GDM1 (cell line): ENCODE measurements around the gene H3-3A.

Experiments used
- DNase-seq: peaks from one replicate; lab custom pipeline; 2025; lab: John Stamatoyannopoulos, UW

Gene H3-3A

GRCh38 chr1:226054519-226055327 lies 7.8 kb upstream of the H3-3A start:
- no peak for DNase-seq

- DNase-seq = no peak
These were observed 2.8 kb upstream of the H3-3A start for GRCh38 chr1:226059709-226060108.

- DNase-seq = no peak
These were observed 2.1 kb upstream of the H3-3A start for GRCh38 chr1:226060427-226060826.

DNA sequence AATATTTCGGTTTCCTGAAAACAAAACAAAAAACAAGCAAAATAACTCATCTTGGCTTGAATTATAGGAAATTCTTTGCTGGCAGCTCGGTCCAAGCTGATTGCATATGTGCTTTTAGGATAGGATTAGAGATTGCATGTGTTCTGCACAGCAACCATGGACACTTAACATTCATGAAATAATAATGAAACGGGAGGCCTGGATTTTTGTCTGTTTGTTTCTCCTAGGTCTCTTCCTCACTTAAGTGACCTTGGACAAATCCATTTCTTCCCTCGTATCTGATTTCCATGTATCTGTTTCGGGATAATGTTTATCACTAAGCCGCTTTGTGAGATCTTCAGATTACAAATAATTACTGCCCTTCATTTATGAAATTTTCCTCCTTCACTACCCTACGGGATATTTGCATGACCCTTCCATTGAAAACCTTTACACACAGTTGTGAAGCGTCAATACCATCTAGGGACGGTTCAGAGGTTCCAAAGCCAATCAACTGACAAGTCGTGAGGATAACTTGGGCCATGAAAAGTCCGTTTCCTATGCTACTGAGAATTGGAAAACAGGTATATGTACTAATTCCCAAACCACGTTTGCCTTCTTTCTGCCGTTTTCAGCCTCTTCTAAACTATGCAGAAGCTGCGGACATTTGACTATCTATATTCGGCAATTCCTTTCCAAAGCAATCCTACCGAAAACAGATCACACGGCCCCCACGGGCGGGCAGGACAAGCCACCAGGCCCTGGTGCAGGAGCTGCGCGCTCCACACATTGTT lies 1.3 kb upstream of the H3-3A start:
- no peak for DNase-seq

DNA sequence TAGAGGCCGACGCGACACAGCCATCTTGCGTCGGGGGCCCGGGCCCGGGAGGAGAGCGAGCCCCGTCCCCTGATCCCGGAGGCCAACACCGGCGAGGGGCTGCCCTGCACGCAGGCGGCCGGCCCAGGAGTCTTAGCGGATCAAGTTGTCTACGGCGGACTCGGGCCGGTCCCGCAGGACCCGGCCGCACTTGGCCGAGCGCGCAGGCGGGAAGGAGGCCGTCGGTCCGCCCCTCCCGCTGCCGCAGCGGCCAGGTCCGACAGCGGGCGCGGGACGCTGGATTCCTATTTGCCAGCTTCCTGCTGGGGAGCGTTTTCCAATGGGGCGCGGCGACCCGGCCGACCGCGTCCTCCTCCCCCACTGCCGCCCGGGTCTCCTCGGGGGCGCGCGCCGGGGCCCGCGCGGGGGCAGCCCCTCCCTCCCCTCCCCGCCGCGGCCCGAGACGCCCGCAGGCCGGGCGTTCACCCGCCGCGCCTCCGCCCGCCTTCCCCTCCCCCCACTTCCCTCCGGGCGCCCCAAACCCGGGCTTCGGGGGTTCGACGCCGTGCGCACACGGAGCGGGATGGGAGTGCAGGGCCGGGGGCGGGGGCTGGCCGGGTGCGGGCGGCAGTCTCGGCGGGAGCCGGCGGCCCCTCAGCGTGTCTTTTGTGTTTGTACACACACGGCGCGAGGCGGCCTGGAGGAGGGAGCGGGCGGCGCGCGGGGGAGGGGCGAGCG lies 517 bp upstream of the H3-3A start:
- DNase-seq = peak; percentile 86

- peak; percentile 32 for DNase-seq
These were observed 884 bp downstream of the H3-3A start for GRCh38 chr1:226063224-226063976.

- DNase-seq = no peak
These were observed 1.7 kb downstream of the H3-3A start for GRCh38 chr1:226063977-226064815.

- DNase-seq = peak; percentile 43
These were observed 2.3 kb downstream of the H3-3A start for GRCh38 chr1:226064816-226065248.

- DNase-seq = no peak
These were observed 4.0 kb downstream of the H3-3A start for GRCh38 chr1:226066415-226067078.

DNA sequence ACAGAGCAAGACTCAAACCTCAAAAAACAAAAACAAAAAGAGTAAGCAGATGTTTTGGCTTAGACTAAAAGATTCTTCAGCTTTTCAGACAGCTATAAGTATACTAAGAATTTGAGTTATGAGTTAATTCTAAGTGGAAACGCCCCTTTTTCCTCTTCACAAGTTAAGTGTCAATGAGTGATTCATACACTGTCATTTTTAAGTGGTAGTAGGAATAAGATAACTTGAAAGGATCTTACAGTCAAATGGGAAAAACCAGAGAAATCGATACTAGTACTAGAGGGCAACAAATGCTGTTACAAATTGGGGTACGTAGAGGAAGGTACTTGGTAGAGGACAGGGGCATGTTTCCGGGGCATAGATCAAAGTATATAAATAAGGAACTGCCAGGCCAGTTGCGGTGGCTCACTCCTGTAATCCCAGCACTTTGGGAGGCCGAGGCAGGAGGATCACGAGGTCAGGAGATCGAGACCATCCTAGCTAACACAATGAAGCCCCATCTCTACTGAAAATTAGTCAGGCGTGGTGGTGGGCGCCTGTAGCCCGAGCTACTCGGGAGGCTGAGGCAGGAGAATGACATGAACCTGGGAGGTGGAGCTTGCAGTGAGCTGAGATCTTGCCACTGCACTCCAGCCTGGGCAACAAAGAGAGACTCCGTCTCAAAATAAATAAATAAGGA lies 7.4 kb downstream of the H3-3A start:
- no peak for DNase-seq

- no peak for DNase-seq
These were observed 9.8 kb downstream of the H3-3A start for GRCh38 chr1:226072347-226072746.

- DNase-seq = no peak
These were observed 10.9 kb downstream of the H3-3A start for GRCh38 chr1:226073184-226073950.

GRCh38 chr1:226074046-226074445 lies 11.5 kb downstream of the H3-3A start:
- DNase-seq = no peak

GRCh38 chr1:226076378-226076777 lies 13.9 kb downstream of the H3-3A start:
- DNase-seq = no peak

DNA sequence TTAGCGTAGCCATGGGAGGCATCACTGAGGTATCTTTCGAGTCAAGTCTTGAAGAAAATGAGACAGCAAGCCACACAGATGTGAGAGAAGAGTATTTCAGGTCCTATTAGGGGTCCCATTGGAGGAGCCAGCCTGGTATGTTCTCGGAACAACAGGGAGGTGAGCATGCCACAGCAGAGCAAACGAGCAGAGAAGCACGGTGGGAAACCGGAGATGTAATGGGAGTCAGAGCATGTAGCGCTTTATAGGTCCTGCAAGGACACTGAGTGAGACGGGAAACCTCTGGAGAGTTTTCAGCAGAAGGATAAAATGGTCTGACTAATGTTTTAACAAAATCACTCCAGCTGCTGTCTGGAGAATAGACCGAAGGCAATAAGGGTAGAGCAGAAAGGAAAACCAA lies 15.9 kb downstream of the H3-3A start:
- no peak for DNase-seq

GRCh38 chr1:226082587-226082917 lies 20.0 kb downstream of the H3-3A start:
- no peak for DNase-seq

DNA sequence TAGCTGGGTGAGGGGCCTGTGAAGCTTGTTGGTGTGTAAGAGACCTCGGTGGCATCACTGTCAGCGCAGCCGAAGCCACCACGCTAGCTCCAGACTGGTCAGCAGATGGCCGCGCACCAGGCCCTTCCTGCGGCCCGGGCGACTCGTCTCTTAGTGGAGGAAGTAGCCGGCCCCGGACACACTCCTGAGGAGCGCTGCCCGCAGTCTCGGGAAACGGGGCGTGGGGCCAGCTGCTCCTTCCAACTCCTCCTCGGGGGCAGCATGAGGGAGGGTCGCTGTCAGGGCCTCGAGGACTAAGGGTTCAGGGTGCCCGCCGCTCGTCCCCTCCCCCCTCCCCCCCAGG lies 20.4 kb downstream of the H3-3A start:
- DNase-seq = no peak

- peak; percentile 29 for DNase-seq
These were observed 21.0 kb downstream of the H3-3A start for GRCh38 chr1:226083302-226084101.
